ENCODE measurements around the gene MAGEA9.
"Not testable (repeated sequence)": the region's sequence is repeated elsewhere in the genome, so short reads cannot be mapped to it uniquely, and the experiment has no call there.

The MAGEA9 gene

DNA sequence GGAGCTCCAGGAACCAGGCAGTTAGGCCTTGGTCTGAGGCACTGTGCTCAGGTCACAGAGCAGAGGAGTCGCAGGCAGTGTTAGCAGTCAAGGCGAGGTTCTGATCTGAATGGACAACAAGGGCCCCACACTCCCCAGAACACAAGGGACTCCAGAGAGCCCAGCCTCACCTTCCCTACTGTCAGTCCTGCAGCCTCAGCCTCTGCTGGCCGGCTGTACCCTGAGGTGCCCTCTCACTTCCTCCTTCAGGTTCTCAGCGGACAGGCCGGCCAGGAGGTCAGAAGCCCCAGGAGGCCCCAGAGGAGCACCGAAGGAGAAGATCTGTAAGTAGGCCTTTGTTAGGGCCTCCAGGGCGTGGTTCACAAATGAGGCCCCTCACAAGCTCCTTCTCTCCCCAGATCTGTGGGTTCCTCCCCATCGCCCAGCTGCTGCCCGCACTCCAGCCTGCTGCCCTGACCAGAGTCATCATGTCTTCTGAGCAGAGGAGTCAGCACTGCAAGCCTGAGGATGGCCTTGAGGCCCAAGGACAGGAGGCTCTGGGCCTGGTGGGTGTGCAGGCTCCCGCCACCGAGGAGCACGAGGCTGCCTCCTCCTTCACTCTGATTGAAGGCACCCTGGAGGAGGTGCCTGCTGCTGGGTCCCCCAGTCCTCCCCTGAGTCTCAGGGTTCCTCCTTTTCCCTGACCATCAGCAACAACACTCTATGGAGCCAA, 26.2 kb downstream of the MAGEA9 start:
- DNase-seq = no peak

DNA sequence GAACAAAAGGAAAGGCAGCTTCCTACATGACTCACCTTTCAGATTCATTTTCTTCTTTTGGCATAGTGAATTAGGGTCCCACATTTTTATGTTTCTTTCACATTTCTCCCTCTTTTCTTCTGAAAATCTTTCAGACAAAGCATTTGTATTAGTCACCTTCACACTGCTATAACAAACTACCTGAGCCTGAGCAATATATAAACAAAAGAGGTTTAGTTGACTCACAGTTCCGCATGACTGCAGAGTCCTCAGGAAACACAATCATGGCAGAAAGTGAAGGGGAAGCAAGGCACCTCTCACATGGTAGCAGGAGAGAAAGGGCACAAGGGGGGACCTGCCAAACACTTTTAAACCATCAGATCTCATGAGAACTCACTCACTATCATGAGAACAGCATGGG, 36.9 kb downstream of the MAGEA9 start:
- DNase-seq = no peak

- DNase-seq = no peak
Observed at GRCh38 chrX:149819371-149819770, 37.6 kb downstream of the MAGEA9 start.

- DNase-seq = peak in 3 of 51 donors; percentile 0 to 3 (median 1)
Observed at GRCh38 chrX:149825424-149825823, 43.7 kb downstream of the MAGEA9 start.

DNA sequence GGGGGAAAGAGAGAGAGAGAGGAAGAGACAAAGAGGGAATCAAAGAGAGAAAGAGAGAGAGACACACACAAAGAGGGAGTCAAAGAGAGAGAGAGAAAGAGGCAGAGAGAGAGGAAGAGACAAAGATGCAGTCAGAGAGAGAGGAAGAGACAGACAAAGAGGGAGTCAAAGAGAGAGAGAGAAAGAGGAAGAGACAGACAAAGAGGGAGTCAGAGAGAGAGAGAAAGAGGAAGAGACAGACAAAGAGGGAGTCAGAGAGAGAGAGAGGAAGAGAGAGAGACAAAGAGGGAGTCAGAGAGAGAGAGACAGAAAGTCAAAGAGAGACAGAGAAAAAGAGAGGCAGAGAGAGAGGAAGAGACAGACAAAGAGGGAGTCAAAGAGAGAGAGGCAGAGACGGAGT, 45.5 kb downstream of the MAGEA9 start:
- DNase-seq = no peak

GRCh38 chrX:149829751-149830191, 48.0 kb downstream of the MAGEA9 start:
- no peak for DNase-seq

DNA sequence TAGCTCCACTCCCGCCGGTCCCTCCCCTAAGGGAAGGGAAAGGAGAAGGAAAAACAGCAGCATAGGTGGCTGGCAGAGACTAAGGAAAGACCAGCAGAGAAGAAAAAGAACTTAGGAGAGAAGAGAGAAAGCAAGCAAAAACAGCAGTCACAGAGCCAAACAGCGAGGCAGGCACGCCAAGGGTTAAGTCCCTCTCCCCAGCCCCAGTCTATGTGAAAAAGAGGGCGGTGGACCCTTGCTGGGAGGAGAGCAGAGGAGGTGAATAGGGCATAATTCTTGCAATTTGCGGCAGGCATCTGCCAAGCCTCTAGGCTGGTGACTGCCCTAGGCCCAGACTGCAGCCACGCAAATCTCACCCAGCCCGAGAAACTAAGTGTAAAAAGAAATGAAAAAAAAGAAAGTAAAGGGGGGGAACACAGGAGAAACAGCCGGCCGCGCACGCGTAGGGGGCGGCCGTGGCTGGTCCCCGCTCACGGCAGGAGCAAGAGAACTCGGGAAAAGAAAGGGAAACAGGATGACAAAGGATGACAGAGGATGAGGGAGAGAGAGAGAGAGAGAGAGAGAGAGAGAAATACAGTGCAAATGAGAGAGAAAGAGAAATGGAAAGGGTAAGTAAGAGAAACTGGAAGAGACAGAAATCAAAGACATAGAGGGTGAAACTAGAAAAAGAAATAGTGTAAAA, 48.6 kb downstream of the MAGEA9 start:
- DNase-seq = peak in 1 of 51 donors; percentile 4

DNA sequence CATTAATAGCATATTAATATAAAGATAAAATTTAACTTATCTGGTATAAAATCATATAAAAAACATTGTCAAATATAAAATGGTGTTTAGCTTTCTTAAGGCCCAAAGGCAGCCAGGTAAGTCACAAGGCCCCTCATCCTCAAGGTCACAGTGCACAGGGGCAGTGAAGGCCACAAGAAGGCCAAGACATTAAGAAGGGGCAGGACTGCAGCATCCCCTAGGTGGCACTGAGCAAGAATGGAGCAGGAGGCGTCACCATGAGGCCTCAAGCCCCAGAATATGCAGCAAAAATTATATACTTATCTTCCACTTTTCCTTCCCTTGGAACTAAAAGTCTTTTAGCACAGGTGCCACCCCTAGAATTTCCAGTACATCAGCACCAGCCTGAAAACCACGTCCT, 49.7 kb downstream of the MAGEA9 start:
- DNase-seq = no peak

GRCh38 chrX:149836728-149837127, 55.0 kb downstream of the MAGEA9 start:
- DNase-seq = not testable (repeated sequence)

- no peak for DNase-seq
Observed at GRCh38 chrX:149837167-149837566, 55.4 kb downstream of the MAGEA9 start.

All from hypothalamus (tissue), 51 donors.